Neural progenitor cell (in vitro differentiated cells): Measurements from ENCODE around the gene CDH13. TPM values are rescaled to one million over a fixed set of nuclear protein-coding genes. Genes with fewer than 3 reads are reported as not detected.

Experiments used
- DNase-seq: peaks from one replicate; pipeline ENCODE4 v3.0.0-alpha.2; 2016; ENCODE audit warnings: low spot score
- H2AFZ ChIP-seq: fragments of 200-600 bp; sonication (generic); replicated peaks from 2 replicates; pipeline ENCODE4 v1.6.1; 2016; ENCODE audit warnings: antibody characterized with exemption
- H3F3A ChIP-seq: fragments of 200-600 bp; sonication (generic); 2 replicates; pipeline ENCODE4 v1.6.1; 2016; ENCODE audit warnings: antibody characterized with exemption, low read depth
- H3K27ac ChIP-seq: fragments of 200-600 bp; sonication (generic); 2 replicates; pipeline ENCODE4 v1.5.1; 2016; ENCODE audit warnings: mild to moderate bottlenecking
- H3K27me3 ChIP-seq: fragments of 200-600 bp; sonication (generic); 2 replicates; pipeline ENCODE4 v1.6.1; 2016; ENCODE audit warnings: mild to moderate bottlenecking, moderate library complexity
- H3K36me3 ChIP-seq: fragments of 200-600 bp; sonication (generic); 2 replicates; pipeline ENCODE4 v1.5.1; 2016
- H3K4me1 ChIP-seq: fragments of 200-600 bp; sonication (generic); 2 replicates; pipeline ENCODE4 v1.6.1; 2016; ENCODE audit warnings: mixed run types
- H3K4me2 ChIP-seq: fragments of 200-600 bp; sonication (generic); 2 replicates; pipeline ENCODE4 v1.6.1; 2016
- H3K4me3 ChIP-seq: fragments of 200-600 bp; sonication (generic); 2 replicates; pipeline ENCODE4 v1.5.1; 2016
- H3K79me2 ChIP-seq: fragments of 200-600 bp; sonication (generic); 2 replicates; pipeline ENCODE4 v1.6.1; 2016; ENCODE audit warnings: low read depth
- H3K9ac ChIP-seq: fragments of 200-600 bp; sonication (generic); 2 replicates; pipeline ENCODE4 v1.6.1; 2016
- H3K9me3 ChIP-seq: fragments of 200-600 bp; sonication (generic); 2 replicates; pipeline ENCODE4 v1.5.1; 2016; ENCODE audit warnings: low read depth
- H4K20me1 ChIP-seq: fragments of 200-600 bp; sonication (generic); 2 replicates; pipeline ENCODE4 v1.6.1; 2016; ENCODE audit warnings: low read depth
- H3K27ac Mint-ChIP-seq: 3 replicates; pipeline ENCODE4 v1.8.0; 2021; ENCODE audit warnings: mixed read lengths
- H3K27me3 Mint-ChIP-seq: 2 replicates; pipeline ENCODE4 v1.8.0; 2022; ENCODE audit warnings: low read depth, mild to moderate bottlenecking, inconsistent platforms, moderate library complexity, mixed read lengths; ENCODE audit not compliant: insufficient read depth
- H3K36me3 Mint-ChIP-seq: 3 replicates; pipeline ENCODE4 v1.8.0; 2021; ENCODE audit warnings: mixed read lengths
- H3K4me1 Mint-ChIP-seq: 3 replicates; pipeline ENCODE4 v1.8.0; 2021; ENCODE audit warnings: mixed read lengths
- H3K4me3 Mint-ChIP-seq: 3 replicates; pipeline ENCODE4 v1.8.0; 2021; ENCODE audit warnings: mild to moderate bottlenecking, moderate library complexity, mixed read lengths
- H3K9me3 Mint-ChIP-seq: 3 replicates; pipeline ENCODE4 v1.8.0; 2020; ENCODE audit warnings: mixed read lengths
- EZH2 ChIP-seq: fragments of 200-600 bp; sonication (generic); IDR thresholded peaks from 2 replicates; pipeline ENCODE4 v1.6.1; 2017; ENCODE audit warnings: antibody characterized with exemption, mild to moderate bottlenecking, moderate library complexity
- EZH2phosphoT487 ChIP-seq: fragments of 200-600 bp; sonication (generic); IDR thresholded peaks from 2 replicates; pipeline ENCODE4 v1.6.1; 2017; ENCODE audit warnings: antibody characterized with exemption
- total RNA-seq: library from RNA; depleted of rRNA; stranded (reverse); fragments of >200 nt; gene quantifications from 2 replicates; pipeline ENCODE4 v1.2.3, GENCODE V29; 2015; ENCODE audit warnings: low replicate concordance
- TF ChIP-seq, protein P1 (sequence below): fragments of 200-600 bp; sonication (generic); IDR thresholded peaks from 2 replicates; pipeline ENCODE4 v1.5.1; 2017; ENCODE audit warnings: antibody characterized with exemption, mild to moderate bottlenecking

CDH13 gene
- total RNA-seq, 1 donor from 2014 or later, result 3.0 TPM

DNA sequence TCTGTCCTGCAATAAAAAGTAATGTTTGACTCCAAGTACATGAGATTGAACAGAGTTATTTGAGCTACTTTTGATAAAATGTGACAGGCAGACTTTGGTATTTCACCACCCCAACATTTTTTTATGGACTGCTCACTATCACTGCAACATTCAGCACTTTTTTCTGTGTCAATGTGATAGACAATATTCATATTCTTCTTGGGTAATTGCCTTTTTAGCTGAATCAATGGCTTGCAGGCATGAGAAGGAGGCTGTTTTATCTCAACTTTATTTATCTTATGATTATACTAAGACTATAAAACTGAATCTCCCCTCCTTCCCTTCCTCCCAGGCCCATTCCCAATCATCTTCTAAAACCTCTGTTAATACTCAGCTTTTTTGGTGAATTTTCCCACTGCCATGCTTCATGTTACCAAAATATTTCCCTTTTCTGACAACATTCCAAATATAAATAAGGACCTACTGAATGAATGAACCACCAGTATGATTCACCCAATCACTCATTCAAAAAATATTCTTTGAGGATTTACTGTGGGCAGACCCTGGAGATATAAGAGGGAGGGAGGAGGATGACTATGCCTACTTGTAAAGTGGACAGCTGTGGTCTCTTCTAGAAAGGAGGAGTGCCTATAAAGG, 67.6 kb downstream of the CDH13 start:
- no peak overlapping the region for H3K4me2 ChIP-seq
- Mint-ChIP-seq H3K27me3 (no peaks in the 10 kb centered on the region), H3K9me3 (no peaks in the 10 kb centered on the region), H3K36me3 (no peaks in the 10 kb centered on the region), H3K4me3 (no peak overlapping the region), H3K27ac (no peak overlapping the region), H3K4me1 (no peaks in the 10 kb centered on the region)
- no peaks in the 10 kb centered on the region for H3K4me1 ChIP-seq
- H3K79me2 ChIP-seq, result no peaks in the 10 kb centered on the region
- H3K9ac ChIP-seq, result no peak overlapping the region
- TF ChIP-seq EZH2 (no peak), EZH2phosphoT487 (no peak)
- TF ChIP-seq, protein P1, sequence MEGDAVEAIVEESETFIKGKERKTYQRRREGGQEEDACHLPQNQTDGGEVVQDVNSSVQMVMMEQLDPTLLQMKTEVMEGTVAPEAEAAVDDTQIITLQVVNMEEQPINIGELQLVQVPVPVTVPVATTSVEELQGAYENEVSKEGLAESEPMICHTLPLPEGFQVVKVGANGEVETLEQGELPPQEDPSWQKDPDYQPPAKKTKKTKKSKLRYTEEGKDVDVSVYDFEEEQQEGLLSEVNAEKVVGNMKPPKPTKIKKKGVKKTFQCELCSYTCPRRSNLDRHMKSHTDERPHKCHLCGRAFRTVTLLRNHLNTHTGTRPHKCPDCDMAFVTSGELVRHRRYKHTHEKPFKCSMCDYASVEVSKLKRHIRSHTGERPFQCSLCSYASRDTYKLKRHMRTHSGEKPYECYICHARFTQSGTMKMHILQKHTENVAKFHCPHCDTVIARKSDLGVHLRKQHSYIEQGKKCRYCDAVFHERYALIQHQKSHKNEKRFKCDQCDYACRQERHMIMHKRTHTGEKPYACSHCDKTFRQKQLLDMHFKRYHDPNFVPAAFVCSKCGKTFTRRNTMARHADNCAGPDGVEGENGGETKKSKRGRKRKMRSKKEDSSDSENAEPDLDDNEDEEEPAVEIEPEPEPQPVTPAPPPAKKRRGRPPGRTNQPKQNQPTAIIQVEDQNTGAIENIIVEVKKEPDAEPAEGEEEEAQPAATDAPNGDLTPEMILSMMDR, result no peak
- no peaks in the 10 kb centered on the region for H3K36me3 ChIP-seq
- H2AFZ ChIP-seq, result no peak overlapping the region
- no peaks in the 10 kb centered on the region for H3K27me3 ChIP-seq
- no peak overlapping the region for H3K4me3 ChIP-seq
- DNase-seq, result no peak
- H3F3A ChIP-seq, result no peaks in the 10 kb centered on the region
- H3K9me3 ChIP-seq, result no peaks in the 10 kb centered on the region
- no peaks in the 10 kb centered on the region for H4K20me1 ChIP-seq
- H3K27ac ChIP-seq, result no peak overlapping the region

GRCh38 chr16:82695806-82696205, 69.0 kb downstream of the CDH13 start:
- H3K27ac Mint-ChIP-seq, result no peak overlapping the region
- Histone ChIP-seq H3K4me2 (no peak overlapping the region), H2AFZ (no peak overlapping the region), H3K36me3 (no peaks in the 10 kb centered on the region), H3F3A (no peaks in the 10 kb centered on the region), H4K20me1 (no peaks in the 10 kb centered on the region), H3K4me3 (no peak overlapping the region), H3K4me1 (no peaks in the 10 kb centered on the region), H3K27ac (no peak overlapping the region), H3K79me2 (no peaks in the 10 kb centered on the region), H3K9ac (no peak overlapping the region), H3K9me3 (no peaks in the 10 kb centered on the region), H3K27me3 (no peaks in the 10 kb centered on the region)
- no peak overlapping the region for H3K4me3 Mint-ChIP-seq
- H3K4me1 Mint-ChIP-seq, result no peaks in the 10 kb centered on the region
- no peak for DNase-seq
- H3K36me3 Mint-ChIP-seq, result no peaks in the 10 kb centered on the region
- no peaks in the 10 kb centered on the region for H3K27me3 Mint-ChIP-seq
- no peak for TF ChIP-seq EZH2
- TF ChIP-seq EZH2phosphoT487, result no peak
- TF ChIP-seq, protein P1, result no peak
- no peaks in the 10 kb centered on the region for H3K9me3 Mint-ChIP-seq

GRCh38 chr16:82699260-82699659, 72.5 kb downstream of the CDH13 start:
- Histone ChIP-seq H3F3A (no peaks in the 10 kb centered on the region), H3K36me3 (no peaks in the 10 kb centered on the region), H3K4me3 (no peak overlapping the region), H3K9ac (no peak overlapping the region), H4K20me1 (no peaks in the 10 kb centered on the region), H2AFZ (no peak overlapping the region), H3K79me2 (no peaks in the 10 kb centered on the region), H3K9me3 (no peaks in the 10 kb centered on the region), H3K27me3 (no peaks in the 10 kb centered on the region), H3K4me2 (no peak overlapping the region), H3K4me1 (peaks cover 10% of the 10 kb centered on the region), H3K27ac (no peak overlapping the region)
- peaks cover 2% of the 10 kb centered on the region for H3K27me3 Mint-ChIP-seq
- no peak overlapping the region for H3K4me3 Mint-ChIP-seq
- H3K27ac Mint-ChIP-seq, result no peak overlapping the region
- no peak for DNase-seq
- H3K4me1 Mint-ChIP-seq, result peaks cover 2% of the 10 kb centered on the region
- TF ChIP-seq EZH2 (no peak), EZH2phosphoT487 (no peak)
- TF ChIP-seq, protein P1, result no peak
- no peaks in the 10 kb centered on the region for H3K36me3 Mint-ChIP-seq
- H3K9me3 Mint-ChIP-seq, result no peaks in the 10 kb centered on the region
